Neural cell (in vitro differentiated cells): ENCODE measurements around the gene ARHGEF38. TPM values are rescaled to one million over a fixed set of nuclear protein-coding genes. Genes with fewer than 3 reads are reported as not detected.

Experiments
- H2AFZ ChIP-seq: fragments of 200-600, 300-800 bp; sonication (generic), shearing (Covaris generic); 2 replicates; pipeline ENCODE4 v1.6.0; 2014; ENCODE audit warnings: low read depth, mild to moderate bottlenecking, antibody characterized with exemption, low read length, moderate library complexity
- H3F3A ChIP-seq: fragments of 200-600 bp; shearing (Covaris generic); 2 replicates; pipeline ENCODE4 v1.6.1; 2016; ENCODE audit warnings: mild to moderate bottlenecking, moderate library complexity, mixed read lengths, antibody characterized with exemption, low read length; ENCODE audit not compliant: insufficient read depth, poor library complexity, severe bottlenecking
- H3K27ac ChIP-seq: fragments of 200-600, 300-800 bp; sonication (generic), shearing (Covaris generic); 2 replicates; pipeline ENCODE4 v1.5.1; 2014; ENCODE audit warnings: mild to moderate bottlenecking, low read length, moderate library complexity
- H3K27me3 ChIP-seq: fragments of 300-800, 200-600 bp; sonication (generic), shearing (Covaris generic); 2 replicates; pipeline ENCODE4 v1.6.0; 2014; ENCODE audit warnings: mild to moderate bottlenecking, low read depth, low read length, moderate library complexity; ENCODE audit not compliant: insufficient read depth
- H3K36me3 ChIP-seq: fragments of 300-800, 200-600 bp; sonication (generic), shearing (Covaris generic); 2 replicates; pipeline ENCODE4 v1.5.1; 2014; ENCODE audit warnings: mild to moderate bottlenecking, antibody characterized with exemption, low read length, moderate library complexity; ENCODE audit not compliant: insufficient read depth
- H3K4me2 ChIP-seq: fragments of 300-800, 200-600 bp; sonication (generic), shearing (Covaris generic); 2 replicates; pipeline ENCODE4 v1.6.0; 2014; ENCODE audit warnings: mild to moderate bottlenecking, low read length
- H3K4me3 ChIP-seq: fragments of 300-800, 200-600 bp; sonication (generic), shearing (Covaris generic); 2 replicates; pipeline ENCODE4 v1.5.1; 2014; ENCODE audit warnings: mild to moderate bottlenecking, low read length, moderate library complexity
- H3K79me2 ChIP-seq: fragments of 200-600 bp; shearing (Covaris generic); replicated peaks from 2 replicates; pipeline ENCODE4 v1.6.0; 2014; ENCODE audit warnings: mild to moderate bottlenecking, low read length, moderate library complexity; ENCODE audit not compliant: insufficient read depth
- H3K9ac ChIP-seq: fragments of 300-800, 200-600 bp; sonication (generic), shearing (Covaris generic); 2 replicates; pipeline ENCODE4 v1.6.1; 2016; ENCODE audit warnings: mild to moderate bottlenecking, low read length, mixed read lengths
- H3K9me2 ChIP-seq: fragments of 200-600 bp; shearing (Covaris generic); 2 replicates; pipeline ENCODE4 v1.6.1; 2016; ENCODE audit warnings: mild to moderate bottlenecking, low read length, mixed read lengths; ENCODE audit not compliant: insufficient read depth
- H3K9me3 ChIP-seq: fragments of 200-600, 300-800 bp; sonication (generic), shearing (Covaris generic); 2 replicates; pipeline ENCODE4 v1.6.1; 2016; ENCODE audit warnings: mild to moderate bottlenecking, mixed run types, low read length, moderate library complexity, mixed read lengths
- H4K20me1 ChIP-seq: fragments of 200-600 bp; shearing (Covaris generic); 2 replicates; pipeline ENCODE4 v1.6.1; 2016; ENCODE audit warnings: mild to moderate bottlenecking, mixed run types; ENCODE audit not compliant: insufficient read depth
- CTCF ChIP-seq: fragments of 450-650 bp; IDR thresholded peaks from 2 replicates; pipeline ENCODE4 v1.5.1; 2014; ENCODE audit warnings: antibody characterized with exemption, mild to moderate bottlenecking, moderate library complexity; ENCODE audit not compliant: poor library complexity, severe bottlenecking
- EP300 ChIP-seq: fragments of 450-650 bp; conservative IDR thresholded peaks from 2 replicates; pipeline ENCODE4 v1.6.1; 2014; ENCODE audit warnings: antibody characterized with exemption, mild to moderate bottlenecking, moderate library complexity; ENCODE audit not compliant: poor library complexity, severe bottlenecking
- EZH2 ChIP-seq: fragments of 200-600, 300-800 bp; shearing (Covaris generic), sonication (generic); IDR thresholded peaks from 2 replicates; pipeline ENCODE4 v1.6.1; 2014; ENCODE audit warnings: antibody characterized with exemption, low read length, borderline replicate concordance, mild to moderate bottlenecking; ENCODE audit not compliant: insufficient read depth, poor library complexity, severe bottlenecking
- MXI1 ChIP-seq: fragments of 450-650 bp; conservative IDR thresholded peaks from 2 replicates; pipeline ENCODE4 v1.6.1; 2014; ENCODE audit warnings: antibody characterized with exemption, mild to moderate bottlenecking; ENCODE audit not compliant: poor library complexity, severe bottlenecking
- POLR2AphosphoS5 ChIP-seq: IDR thresholded peaks from 2 replicates; pipeline ENCODE4 v1.6.1; 2012
- RAD21 ChIP-seq: fragments of 450-650 bp; conservative IDR thresholded peaks from 2 replicates; pipeline ENCODE4 v1.6.1; 2014; ENCODE audit warnings: antibody characterized with exemption, mild to moderate bottlenecking, moderate library complexity
- REST ChIP-seq: IDR thresholded peaks from 2 replicates; pipeline ENCODE4 v1.6.1; 2012; ENCODE audit warnings: borderline replicate concordance
- SMC3 ChIP-seq: fragments of 450-650 bp; conservative IDR thresholded peaks from 2 replicates; pipeline ENCODE4 v1.6.1; 2014; ENCODE audit warnings: antibody characterized with exemption, mild to moderate bottlenecking, moderate library complexity; ENCODE audit not compliant: poor library complexity
- TAF1 ChIP-seq: IDR thresholded peaks from 2 replicates; pipeline ENCODE4 v1.6.1; 2012; ENCODE audit warnings: low read depth
- polyA plus RNA-seq: library from polyadenylated mRNA; depleted of rRNA; stranded (reverse); fragments of >200 nt; gene quantifications from 2 replicates; pipeline ENCODE4 v1.2.3, GENCODE V29; 2014

ARHGEF38 gene
- polyA plus RNA-seq, 1 donor from 2014 or later, result not detected

- no peak overlapping the region for H2AFZ ChIP-seq
- H3K4me2 ChIP-seq, result no peak overlapping the region
- H3F3A ChIP-seq, result no peaks in the 10 kb centered on the region
- no peak overlapping the region for H3K9ac ChIP-seq
- TF ChIP-seq POLR2AphosphoS5 (no peak), TAF1 (no peak), EP300 (no peak), RAD21 (no peak), MXI1 (no peak), REST (no peak), EZH2 (no peak), CTCF (no peak)
- no peaks in the 10 kb centered on the region for H3K36me3 ChIP-seq
- no peaks in the 10 kb centered on the region for H3K9me2 ChIP-seq
- H3K27me3 ChIP-seq, result no peaks in the 10 kb centered on the region
- no peaks in the 10 kb centered on the region for H4K20me1 ChIP-seq
- H3K9me3 ChIP-seq, result no peaks in the 10 kb centered on the region
- no peaks in the 10 kb centered on the region for H3K79me2 ChIP-seq
- no peak overlapping the region for H3K27ac ChIP-seq
- H3K4me3 ChIP-seq, result no peak overlapping the region
Observed at GRCh38 chr4:105527081-105527480, 25.3 kb upstream of the ARHGEF38 start.

- H3K4me3 ChIP-seq, result no peak overlapping the region
- no peaks in the 10 kb centered on the region for H3K9me3 ChIP-seq
- no peaks in the 10 kb centered on the region for H3K79me2 ChIP-seq
- H3F3A ChIP-seq, result no peaks in the 10 kb centered on the region
- H2AFZ ChIP-seq, result no peak overlapping the region
- H4K20me1 ChIP-seq, result no peaks in the 10 kb centered on the region
- no peak overlapping the region for H3K4me2 ChIP-seq
- H3K27me3 ChIP-seq, result no peaks in the 10 kb centered on the region
- no peak overlapping the region for H3K9ac ChIP-seq
- TF ChIP-seq RAD21 (no peak), MXI1 (no peak), SMC3 (no peak), POLR2AphosphoS5 (no peak), TAF1 (no peak), REST (no peak), EZH2 (no peak), EP300 (no peak), CTCF (no peak)
- no peak overlapping the region for H3K27ac ChIP-seq
- no peaks in the 10 kb centered on the region for H3K9me2 ChIP-seq
- H3K36me3 ChIP-seq, result no peaks in the 10 kb centered on the region
Observed at GRCh38 chr4:105536601-105537000, 15.8 kb upstream of the ARHGEF38 start.
